Measurements from ENCODE around the gene PFKM.
A peak's percentile ranks its signal among the peaks of the same experiment; 100 is the strongest.

The PFKM gene

DNA sequence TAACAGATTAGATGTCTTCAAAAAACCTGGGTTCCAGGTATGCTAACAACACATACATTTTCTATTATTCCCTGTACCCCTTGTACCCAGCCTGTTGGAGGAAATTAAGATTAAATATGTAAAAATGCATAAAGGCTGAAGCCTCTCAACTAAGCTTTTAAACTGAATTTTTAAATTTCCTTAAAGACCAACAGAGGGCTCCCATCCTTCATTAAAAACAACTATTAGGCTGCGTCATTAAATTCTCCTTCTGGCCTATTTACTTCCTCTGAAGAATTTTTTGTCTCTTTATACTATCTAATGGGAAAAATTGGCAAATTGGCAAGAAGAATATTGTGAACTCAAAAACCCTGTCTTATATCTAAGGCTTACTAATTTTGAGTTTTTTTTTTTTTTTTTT is 35.1 kb upstream of the PFKM start:
- TF ChIP-seq, protein P1, sequence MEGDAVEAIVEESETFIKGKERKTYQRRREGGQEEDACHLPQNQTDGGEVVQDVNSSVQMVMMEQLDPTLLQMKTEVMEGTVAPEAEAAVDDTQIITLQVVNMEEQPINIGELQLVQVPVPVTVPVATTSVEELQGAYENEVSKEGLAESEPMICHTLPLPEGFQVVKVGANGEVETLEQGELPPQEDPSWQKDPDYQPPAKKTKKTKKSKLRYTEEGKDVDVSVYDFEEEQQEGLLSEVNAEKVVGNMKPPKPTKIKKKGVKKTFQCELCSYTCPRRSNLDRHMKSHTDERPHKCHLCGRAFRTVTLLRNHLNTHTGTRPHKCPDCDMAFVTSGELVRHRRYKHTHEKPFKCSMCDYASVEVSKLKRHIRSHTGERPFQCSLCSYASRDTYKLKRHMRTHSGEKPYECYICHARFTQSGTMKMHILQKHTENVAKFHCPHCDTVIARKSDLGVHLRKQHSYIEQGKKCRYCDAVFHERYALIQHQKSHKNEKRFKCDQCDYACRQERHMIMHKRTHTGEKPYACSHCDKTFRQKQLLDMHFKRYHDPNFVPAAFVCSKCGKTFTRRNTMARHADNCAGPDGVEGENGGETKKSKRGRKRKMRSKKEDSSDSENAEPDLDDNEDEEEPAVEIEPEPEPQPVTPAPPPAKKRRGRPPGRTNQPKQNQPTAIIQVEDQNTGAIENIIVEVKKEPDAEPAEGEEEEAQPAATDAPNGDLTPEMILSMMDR (IDR thresholded peaks at IDR 0.05; ENCODE audit: insufficient read depth, low read length, poor library complexity, severe bottlenecking), result no peak
- H3K36me3 ChIP-seq (ENCODE audit: control insufficient read depth, insufficient read depth, low read length), result peaks cover 6% of the 10 kb centered on the region
- no peak overlapping the region for H3K4me3 ChIP-seq (replicated peaks; ENCODE audit: low read depth, low read length)
- no peaks in the 10 kb centered on the region for H3K27me3 ChIP-seq (replicated peaks; ENCODE audit: control insufficient read depth, insufficient read depth, low read length)
- no peak for DNase-seq (ENCODE audit: extremely low read depth, insufficient read length)

DNA sequence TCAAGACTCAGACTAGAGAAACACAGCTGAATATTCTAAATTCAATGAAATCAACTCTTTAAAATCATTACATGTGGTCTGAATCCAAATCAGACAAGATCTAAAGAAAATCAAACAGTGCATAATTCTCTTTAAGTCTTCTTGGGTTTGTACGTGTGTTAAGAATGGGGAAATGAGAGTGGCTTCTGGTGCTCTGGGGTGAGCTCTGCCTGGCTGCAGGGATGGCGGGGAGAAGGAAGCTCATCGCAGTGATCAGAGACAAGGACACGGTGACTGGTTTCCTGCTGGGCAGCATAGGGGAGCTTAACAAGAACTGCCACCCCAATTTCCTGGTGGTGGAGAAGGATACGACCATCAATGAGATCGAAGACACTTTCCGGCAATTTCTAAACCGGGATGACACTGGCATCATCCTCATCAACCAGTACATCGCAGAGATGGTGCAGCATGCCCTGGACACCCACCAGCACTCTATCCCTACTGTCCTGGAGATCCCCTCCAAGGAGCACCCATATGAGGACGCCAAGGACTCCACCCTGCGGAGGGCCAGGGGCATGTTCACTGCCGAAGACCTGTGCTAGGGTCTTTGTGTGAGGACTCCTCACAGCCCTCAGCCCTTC is 34.2 kb upstream of the PFKM start:
- no peak overlapping the region for H3K4me3 ChIP-seq (replicated peaks; ENCODE audit: low read depth, low read length)
- peaks cover 6% of the 10 kb centered on the region for H3K36me3 ChIP-seq (ENCODE audit: control insufficient read depth, insufficient read depth, low read length)
- no peak for DNase-seq (ENCODE audit: extremely low read depth, insufficient read length)
- TF ChIP-seq, protein P1 (IDR thresholded peaks at IDR 0.05; ENCODE audit: insufficient read depth, low read length, poor library complexity, severe bottlenecking), result no peak
- no peaks in the 10 kb centered on the region for H3K27me3 ChIP-seq (replicated peaks; ENCODE audit: control insufficient read depth, insufficient read depth, low read length)

DNA sequence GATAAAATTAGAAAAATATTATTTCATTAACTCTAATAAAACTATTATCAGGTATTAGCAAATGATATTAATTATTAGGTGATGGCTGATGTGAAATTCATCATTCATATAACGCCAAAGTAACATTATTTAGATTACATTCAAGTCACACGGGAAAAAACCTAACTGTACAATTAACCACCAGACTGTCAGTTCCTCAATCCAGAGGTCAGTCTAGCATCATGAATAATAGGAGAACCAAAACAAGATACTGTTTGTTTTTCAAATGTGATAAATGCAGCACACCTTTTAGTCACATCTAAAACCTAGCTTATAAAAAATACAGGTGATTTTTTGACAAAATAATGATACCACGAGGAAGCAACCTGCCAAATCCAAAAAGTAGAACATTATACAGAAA is 32.8 kb upstream of the PFKM start:
- Histone ChIP-seq H3K4me3 (replicated peaks; ENCODE audit: low read depth, low read length) (no peak overlapping the region), H3K27me3 (replicated peaks; ENCODE audit: control insufficient read depth, insufficient read depth, low read length) (no peaks in the 10 kb centered on the region), H3K36me3 (ENCODE audit: control insufficient read depth, insufficient read depth, low read length) (peaks cover 6% of the 10 kb centered on the region)
- DNase-seq (ENCODE audit: extremely low read depth, insufficient read length), result no peak
- TF ChIP-seq, protein P1 (IDR thresholded peaks at IDR 0.05; ENCODE audit: insufficient read depth, low read length, poor library complexity, severe bottlenecking), result no peak

DNA sequence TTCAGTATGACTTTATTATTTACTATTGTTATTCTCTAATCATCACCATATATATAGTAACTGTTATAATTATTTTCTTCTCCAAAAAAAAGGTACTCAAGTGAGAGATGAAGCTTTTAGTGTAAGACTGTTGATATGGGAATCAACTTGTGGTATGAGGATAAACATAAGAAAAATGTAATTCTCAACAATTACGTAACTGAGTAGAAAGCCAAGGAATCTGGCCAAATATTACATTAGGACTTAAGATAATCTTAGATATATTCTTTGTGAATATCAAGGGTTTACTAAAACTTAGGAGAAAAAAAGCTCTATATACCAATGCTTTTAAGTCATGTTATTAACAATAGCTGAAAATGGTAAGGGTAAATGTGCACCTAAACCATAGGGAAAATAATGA is 26.6 kb upstream of the PFKM start:
- TF ChIP-seq, protein P1 (IDR thresholded peaks at IDR 0.05; ENCODE audit: insufficient read depth, low read length, poor library complexity, severe bottlenecking), result no peak
- no peak for DNase-seq (ENCODE audit: extremely low read depth, insufficient read length)
- Histone ChIP-seq H3K27me3 (replicated peaks; ENCODE audit: control insufficient read depth, insufficient read depth, low read length) (no peaks in the 10 kb centered on the region), H3K36me3 (ENCODE audit: control insufficient read depth, insufficient read depth, low read length) (peaks cover 3% of the 10 kb centered on the region), H3K4me3 (replicated peaks; ENCODE audit: low read depth, low read length) (no peak overlapping the region)

DNA sequence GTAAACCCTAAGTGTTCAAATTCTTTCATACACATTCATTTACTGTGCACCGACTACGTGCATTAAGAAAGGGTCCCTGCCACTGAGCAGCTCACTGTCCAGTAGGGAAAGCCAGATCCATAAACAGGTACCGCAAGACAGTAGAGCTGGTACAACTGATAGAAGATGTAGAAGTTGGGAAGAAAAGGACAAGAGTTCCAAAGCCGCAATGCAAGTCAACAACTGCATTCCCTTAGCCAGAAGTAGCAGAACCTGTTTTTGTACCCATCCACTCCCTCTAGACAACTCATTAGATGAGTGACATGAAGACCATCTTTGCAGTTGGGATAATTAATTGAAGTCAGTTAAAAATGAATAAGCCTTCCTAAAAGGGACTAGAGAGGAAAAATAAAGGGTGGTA is 14.6 kb upstream of the PFKM start:
- peak overlapping the region; percentile 87 for H3K4me3 ChIP-seq (replicated peaks; ENCODE audit: low read depth, low read length)
- TF ChIP-seq, protein P1 (IDR thresholded peaks at IDR 0.05; ENCODE audit: insufficient read depth, low read length, poor library complexity, severe bottlenecking), result no peak
- no peak for DNase-seq (ENCODE audit: extremely low read depth, insufficient read length)
- no peaks in the 10 kb centered on the region for H3K27me3 ChIP-seq (replicated peaks; ENCODE audit: control insufficient read depth, insufficient read depth, low read length)
- no peaks in the 10 kb centered on the region for H3K36me3 ChIP-seq (ENCODE audit: control insufficient read depth, insufficient read depth, low read length)
